PFSK-1 (cell line): ENCODE results near the gene TTLL6.

Experiments
- FOXP2 ChIP-seq: optimal IDR thresholded peaks from 2 replicates; pipeline ENCODE3; 2011; ENCODE audit warnings: borderline replicate concordance, control low read depth, inconsistent platforms; ENCODE audit not compliant: insufficient read depth; ENCODE audit errors: extremely low read length, extremely low read depth
- POLR2AphosphoS5 ChIP-seq: IDR thresholded peaks from 2 replicates; pipeline ENCODE4 v1.6.1; 2012; ENCODE audit warnings: low read depth, mild to moderate bottlenecking, control low read depth, low read length, moderate library complexity
- REST ChIP-seq, 2 experiments: IDR thresholded peaks; 2 replicates each; pipeline versions ENCODE4 v1.6.1 to v1.8.0; 2011 to 2012; ENCODE audit warnings: low read depth in 2 of 2, low read length in 2 of 2, control low read depth in 1 of 2, inconsistent platforms in 1 of 2, mild to moderate bottlenecking in 1 of 2, moderate library complexity in 1 of 2; ENCODE audit not compliant: insufficient read depth in 1 of 2
- SIN3A ChIP-seq: IDR thresholded peaks from 2 replicates; pipeline ENCODE4 v1.6.1; 2012; ENCODE audit warnings: mild to moderate bottlenecking, low read length, moderate library complexity, borderline replicate concordance; ENCODE audit not compliant: insufficient read depth
- TAF1 ChIP-seq: IDR thresholded peaks from 2 replicates; pipeline ENCODE4 v1.6.1; 2012; ENCODE audit warnings: low read length, control low read depth, borderline replicate concordance; ENCODE audit not compliant: insufficient read depth

The TTLL6 gene

GRCh38 chr17:48804936-48805411 is 12.1 kb downstream of the TTLL6 start:
- TF ChIP-seq FOXP2 = no peak
- TF ChIP-seq POLR2AphosphoS5 = no peak
- TF ChIP-seq REST (IDR thresholded peaks at IDR 0.05; ENCODE audit: insufficient read depth in 1 of 2, low read depth in 2 of 2, low read length in 2 of 2) = no peak
- no peak for TF ChIP-seq SIN3A

- TF ChIP-seq POLR2AphosphoS5 (no peak), SIN3A (no peak), TAF1 (no peak), FOXP2 (no peak), REST (IDR thresholded peaks at IDR 0.05; ENCODE audit: insufficient read depth in 1 of 2, low read depth in 2 of 2, low read length in 2 of 2) (no peak)
Observed at GRCh38 chr17:48800626-48801217, 16.3 kb downstream of the TTLL6 start.

DNA sequence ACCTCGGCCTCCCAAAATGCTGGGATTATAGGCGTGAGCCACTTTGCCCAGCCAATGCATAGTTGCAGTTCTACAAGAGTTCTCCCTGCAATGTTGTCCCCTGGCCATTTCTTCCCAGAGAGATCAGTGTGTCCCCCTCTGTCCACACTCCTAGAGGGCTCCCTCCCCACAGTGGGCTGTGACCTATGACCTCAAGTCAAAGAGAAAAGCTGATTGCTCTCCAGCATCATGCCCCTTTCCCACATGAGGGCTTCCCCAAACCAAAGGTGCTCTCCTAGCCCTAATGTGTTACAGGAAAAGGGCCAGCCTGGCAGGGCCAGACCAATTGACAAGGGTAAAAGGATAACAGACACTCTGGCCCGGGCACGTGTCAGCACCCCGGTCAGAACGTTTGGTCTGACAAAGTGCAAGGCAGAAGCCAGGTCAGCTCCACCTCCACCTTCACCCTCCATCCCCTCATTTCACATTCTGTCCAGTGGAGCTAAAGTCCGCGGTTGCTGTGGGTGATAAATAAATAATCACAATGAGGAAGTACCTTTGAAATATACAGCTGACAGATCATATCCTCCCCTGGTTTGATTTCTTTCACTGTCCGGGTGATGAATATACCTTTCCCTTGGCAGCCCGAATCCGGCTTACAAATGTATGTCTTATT is 17.8 kb downstream of the TTLL6 start:
- no peak for TF ChIP-seq REST (IDR thresholded peaks at IDR 0.05; ENCODE audit: insufficient read depth in 1 of 2, low read depth in 2 of 2, low read length in 2 of 2)
- no peak for TF ChIP-seq POLR2AphosphoS5
- TF ChIP-seq SIN3A = no peak
- no peak for TF ChIP-seq FOXP2
- no peak for TF ChIP-seq TAF1

- no peak for TF ChIP-seq POLR2AphosphoS5
- TF ChIP-seq REST (IDR thresholded peaks at IDR 0.05; ENCODE audit: insufficient read depth in 1 of 2, low read depth in 2 of 2, low read length in 2 of 2) = no peak
- no peak for TF ChIP-seq SIN3A
Observed at GRCh38 chr17:48795444-48796162, 21.4 kb downstream of the TTLL6 start.
